Body of pancreas (tissue), 4 donors: Measurements from ENCODE around the gene MICAL1.

Experiments used
- CTCF ChIP-seq, 7 experiments: fragments of 450-650 bp in 4 of 7; fragments of 200-600 bp in 3 of 7; sonication (generic) in 3 of 7; IDR thresholded peaks; one replicate each; pipeline ENCODE4 v1.5.1; 2016 to 2019; ENCODE audit warnings: antibody characterized with exemption in 7 of 7
- POLR2A ChIP-seq, 3 donors: fragments of 450-650 bp; IDR thresholded peaks; one replicate each; pipeline ENCODE4 v1.6.1; 2016; ENCODE audit warnings: antibody characterized with exemption in 3 of 3, mild to moderate bottlenecking in 2 of 3

- TF ChIP-seq CTCF (IDR thresholded peaks at IDR 0.05) (no peak), POLR2A (IDR thresholded peaks at IDR 0.05) (no peak)
Observed at GRCh38 chr6:109491207-109491938, 35.8 kb upstream of the MICAL1 start.
